ENCODE results near the gene CEACAM18. TPM values are rescaled to one million over a fixed set of nuclear protein-coding genes. Genes with fewer than 3 reads are reported as not detected.

The CEACAM18 gene
- total and polyA plus RNA-seq, 10 of the 15 experiments (the other 5 are each of a cell fraction or from before 2014, with no cell fraction given) = not detected

DNA sequence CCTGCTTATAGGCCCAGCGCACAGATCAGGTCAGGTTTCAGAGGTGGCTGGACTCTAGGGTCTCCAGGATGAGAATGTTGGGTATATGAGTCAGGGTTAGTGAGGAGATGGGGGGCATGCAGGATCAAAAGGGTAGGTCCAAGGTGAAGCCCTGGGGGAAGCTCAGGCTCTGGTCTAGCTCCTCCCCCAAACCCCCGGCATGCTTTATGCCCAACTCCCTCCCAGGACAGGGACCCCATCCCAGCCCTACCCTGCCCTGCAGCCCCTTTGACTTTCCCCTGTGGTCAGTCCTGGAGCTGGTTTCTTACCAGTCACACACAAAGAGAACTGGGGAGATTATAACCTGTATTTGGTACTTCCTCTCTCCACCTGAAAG lies 9.8 kb upstream of the CEACAM18 start:
- no peak for ATAC-seq
- Histone ChIP-seq H4K20me1 (ENCODE audit: control insufficient read depth, insufficient read depth) (no peaks in the 10 kb centered on the region; the same call in 1 of the 2 replicates), H3K27me3 (replicated peaks in 1 of 2; ENCODE audit: control insufficient read depth in 2 of 2, insufficient read depth in 2 of 2, low read length in 1 of 2) (no peaks in the 10 kb centered on the region; a peak in 1 of 4 replicates), H3K9ac (ENCODE audit: control insufficient read depth, insufficient read depth, low read length) (no peak overlapping the region), H2AFZ (ENCODE audit: control insufficient read depth, low read depth, low read length) (no peak overlapping the region), H3K27ac (ENCODE audit: control insufficient read depth, insufficient read depth) (no peak overlapping the region), H3K79me2 (ENCODE audit: control insufficient read depth, insufficient read depth, low read length) (no peaks in the 10 kb centered on the region), H3K4me3 (no peak overlapping the region), H3K4me2 (ENCODE audit: control insufficient read depth, insufficient read depth) (no peak overlapping the region), H3K36me3 (ENCODE audit: control insufficient read depth in 2 of 2, insufficient read depth in 2 of 2, low read length in 1 of 2) (no peaks in the 10 kb centered on the region), H3K9me3 (replicated peaks; ENCODE audit: control insufficient read depth, insufficient read depth, low read length) (no peaks in the 10 kb centered on the region), H3K4me1 (ENCODE audit: control insufficient read depth, insufficient read depth, low read length) (no peaks in the 10 kb centered on the region)
- ChIA-PET CTCF (interaction anchor here (0.8 to 10.8 kb wide), 3 partner anchors 45 to 190 kb away, joined by 3 to 281 read pairs (median 3); partner anchors contain the start of gene SIGLEC10), RAD21 (ENCODE audit: unreplicated experiment) (interaction anchor here (2.6 kb wide), 1 partner anchor 188 kb away, joined by 5 read pairs; no protein-coding TSS in a partner anchor), SMC1A (ENCODE audit: uncharacterized antibody, unreplicated experiment) (interaction anchor here (1.4 kb wide), 1 partner anchor 192 kb away, joined by 4 read pairs; no protein-coding TSS in a partner anchor), POLR2A (no interaction called here)
- in situ Hi-C loops (cut with MboI) = no loop called here
- BruUV-seq (replicated peaks) = no TSS peak
- FAIRE-seq = no peak
- intact Hi-C loops (cut with micrococcal nuclease; ENCODE audit: unreplicated experiment) = no loop called here
- WGBS (ENCODE audit: insufficient coverage, insufficient replicate concordance, low lambda C conversion rate, missing lambda C conversion rate) = 36% methylated on average over 2 of the region's 2 CpGs
- no peak for DNase-seq (ENCODE audit: low read depth, low spot score)
- TF ChIP-seq, protein P1, sequence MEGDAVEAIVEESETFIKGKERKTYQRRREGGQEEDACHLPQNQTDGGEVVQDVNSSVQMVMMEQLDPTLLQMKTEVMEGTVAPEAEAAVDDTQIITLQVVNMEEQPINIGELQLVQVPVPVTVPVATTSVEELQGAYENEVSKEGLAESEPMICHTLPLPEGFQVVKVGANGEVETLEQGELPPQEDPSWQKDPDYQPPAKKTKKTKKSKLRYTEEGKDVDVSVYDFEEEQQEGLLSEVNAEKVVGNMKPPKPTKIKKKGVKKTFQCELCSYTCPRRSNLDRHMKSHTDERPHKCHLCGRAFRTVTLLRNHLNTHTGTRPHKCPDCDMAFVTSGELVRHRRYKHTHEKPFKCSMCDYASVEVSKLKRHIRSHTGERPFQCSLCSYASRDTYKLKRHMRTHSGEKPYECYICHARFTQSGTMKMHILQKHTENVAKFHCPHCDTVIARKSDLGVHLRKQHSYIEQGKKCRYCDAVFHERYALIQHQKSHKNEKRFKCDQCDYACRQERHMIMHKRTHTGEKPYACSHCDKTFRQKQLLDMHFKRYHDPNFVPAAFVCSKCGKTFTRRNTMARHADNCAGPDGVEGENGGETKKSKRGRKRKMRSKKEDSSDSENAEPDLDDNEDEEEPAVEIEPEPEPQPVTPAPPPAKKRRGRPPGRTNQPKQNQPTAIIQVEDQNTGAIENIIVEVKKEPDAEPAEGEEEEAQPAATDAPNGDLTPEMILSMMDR (IDR thresholded peaks at IDR 0.05 in 2 of 3, conservative IDR thresholded peaks at IDR 0.05 in 1 of 3; ENCODE audit: control insufficient read depth in 2 of 3, extremely low read depth in 1 of 3, insufficient read depth in 1 of 3, low read depth in 3 of 3, low read length in 3 of 3) = no peak
- TF ChIP-seq PML (IDR thresholded peaks at IDR 0.05; ENCODE audit: low read length) (no peak), RB1 (IDR thresholded peaks at IDR 0.05; ENCODE audit: borderline replicate concordance) (no peak), ETV6 (conservative IDR thresholded peaks at IDR 0.05 in 1 of 2, IDR thresholded peaks at IDR 0.05 in 1 of 2; ENCODE audit: borderline replicate concordance in 1 of 2, low read depth in 1 of 2) (no peak), IRF4 (IDR thresholded peaks at IDR 0.05; ENCODE audit: low read depth, low read length) (no peak), GABPA (IDR thresholded peaks at IDR 0.05; ENCODE audit: low read depth) (no peak), YY1 (IDR thresholded peaks at IDR 0.05; ENCODE audit: low read depth, low read length) (no peak), ZBTB33 (IDR thresholded peaks at IDR 0.05) (no peak), POLR2AphosphoS2 (IDR thresholded peaks at IDR 0.05; ENCODE audit: low read depth, low read length) (no peak), SREBF2 (IDR thresholded peaks at IDR 0.05; ENCODE audit: low read length) (no peak), MYC (IDR thresholded peaks at IDR 0.05; ENCODE audit: insufficient read depth, insufficient read length, insufficient replicate concordance, low read length, severe bottlenecking) (no peak), IRF5 (IDR thresholded peaks at IDR 0.05; ENCODE audit: borderline replicate concordance) (no peak)
- TF ChIP-seq, protein P2, sequence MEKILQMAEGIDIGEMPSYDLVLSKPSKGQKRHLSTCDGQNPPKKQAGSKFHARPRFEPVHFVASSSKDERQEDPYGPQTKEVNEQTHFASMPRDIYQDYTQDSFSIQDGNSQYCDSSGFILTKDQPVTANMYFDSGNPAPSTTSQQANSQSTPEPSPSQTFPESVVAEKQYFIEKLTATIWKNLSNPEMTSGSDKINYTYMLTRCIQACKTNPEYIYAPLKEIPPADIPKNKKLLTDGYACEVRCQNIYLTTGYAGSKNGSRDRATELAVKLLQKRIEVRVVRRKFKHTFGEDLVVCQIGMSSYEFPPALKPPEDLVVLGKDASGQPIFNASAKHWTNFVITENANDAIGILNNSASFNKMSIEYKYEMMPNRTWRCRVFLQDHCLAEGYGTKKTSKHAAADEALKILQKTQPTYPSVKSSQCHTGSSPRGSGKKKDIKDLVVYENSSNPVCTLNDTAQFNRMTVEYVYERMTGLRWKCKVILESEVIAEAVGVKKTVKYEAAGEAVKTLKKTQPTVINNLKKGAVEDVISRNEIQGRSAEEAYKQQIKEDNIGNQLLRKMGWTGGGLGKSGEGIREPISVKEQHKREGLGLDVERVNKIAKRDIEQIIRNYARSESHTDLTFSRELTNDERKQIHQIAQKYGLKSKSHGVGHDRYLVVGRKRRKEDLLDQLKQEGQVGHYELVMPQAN (conservative IDR thresholded peaks at IDR 0.05) = no peak
- TF ChIP-seq, protein P3, sequence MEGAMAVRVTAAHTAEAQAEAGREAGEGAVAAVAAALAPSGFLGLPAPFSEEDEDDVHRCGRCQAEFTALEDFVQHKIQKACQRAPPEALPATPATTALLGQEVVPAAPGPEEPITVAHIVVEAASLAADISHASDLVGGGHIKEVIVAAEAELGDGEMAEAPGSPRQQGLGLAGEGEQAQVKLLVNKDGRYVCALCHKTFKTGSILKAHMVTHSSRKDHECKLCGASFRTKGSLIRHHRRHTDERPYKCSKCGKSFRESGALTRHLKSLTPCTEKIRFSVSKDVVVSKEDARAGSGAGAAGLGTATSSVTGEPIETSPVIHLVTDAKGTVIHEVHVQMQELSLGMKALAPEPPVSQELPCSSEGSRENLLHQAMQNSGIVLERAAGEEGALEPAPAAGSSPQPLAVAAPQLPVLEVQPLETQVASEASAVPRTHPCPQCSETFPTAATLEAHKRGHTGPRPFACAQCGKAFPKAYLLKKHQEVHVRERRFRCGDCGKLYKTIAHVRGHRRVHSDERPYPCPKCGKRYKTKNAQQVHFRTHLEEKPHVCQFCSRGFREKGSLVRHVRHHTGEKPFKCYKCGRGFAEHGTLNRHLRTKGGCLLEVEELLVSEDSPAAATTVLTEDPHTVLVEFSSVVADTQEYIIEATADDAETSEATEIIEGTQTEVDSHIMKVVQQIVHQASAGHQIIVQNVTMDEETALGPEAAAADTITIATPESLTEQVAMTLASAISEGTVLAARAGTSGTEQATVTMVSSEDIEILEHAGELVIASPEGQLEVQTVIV (IDR thresholded peaks at IDR 0.05; ENCODE audit: borderline replicate concordance, partially characterized antibody) = no peak

Measured in GM12878 (cell line).